ENCODE data around the gene STXBP2.

STXBP2 gene

GRCh38 chr19:7672522-7672921, 35.6 kb downstream of the STXBP2 start:
- DNase-seq (ENCODE audit: low read depth in 1 of 2, low spot score in 1 of 2) = no peak
- TF ChIP-seq JUND (IDR thresholded peaks at IDR 0.05; ENCODE audit: low read depth) = no peak
- in situ Hi-C loops (cut with HindIII; ENCODE audit: low pct_unique_long_range_greater_than_20kb, low sequenced_read_pairs) = no loop called here

GRCh38 chr19:7674010-7675005, 37.4 kb downstream of the STXBP2 start:
- TF ChIP-seq JUND (IDR thresholded peaks at IDR 0.05; ENCODE audit: low read depth) = no peak
- in situ Hi-C loops (cut with HindIII; ENCODE audit: low pct_unique_long_range_greater_than_20kb, low sequenced_read_pairs) = no loop called here
- peak in 1 of 2 experiments; percentile 82 for DNase-seq (ENCODE audit: low read depth in 1 of 2, low spot score in 1 of 2)

GRCh38 chr19:7676376-7676775, 39.5 kb downstream of the STXBP2 start:
- in situ Hi-C loops (cut with HindIII; ENCODE audit: low pct_unique_long_range_greater_than_20kb, low sequenced_read_pairs) = no loop called here
- no peak for DNase-seq (ENCODE audit: low read depth in 1 of 2, low spot score in 1 of 2)
- TF ChIP-seq JUND (IDR thresholded peaks at IDR 0.05; ENCODE audit: low read depth) = no peak

- in situ Hi-C loops (cut with HindIII; ENCODE audit: low pct_unique_long_range_greater_than_20kb, low sequenced_read_pairs) = no loop called here
- TF ChIP-seq JUND (IDR thresholded peaks at IDR 0.05; ENCODE audit: low read depth) = no peak
- DNase-seq (ENCODE audit: low read depth in 1 of 2, low spot score in 1 of 2) = no peak
Observed at GRCh38 chr19:7676854-7677253, 39.9 kb downstream of the STXBP2 start, which contains the start of gene MCEMP1. TSS of gene MCEMP1 (plus strand) at chr19:7677090. CDS start at chr19:7677121, 31 bp downstream.

- in situ Hi-C loops (cut with HindIII; ENCODE audit: low pct_unique_long_range_greater_than_20kb, low sequenced_read_pairs) = no loop called here
- DNase-seq (ENCODE audit: low read depth in 1 of 2, low spot score in 1 of 2) = no peak
- TF ChIP-seq JUND (IDR thresholded peaks at IDR 0.05; ENCODE audit: low read depth) = no peak
Observed at GRCh38 chr19:7677669-7678311, 40.9 kb downstream of the STXBP2 start.

DNA sequence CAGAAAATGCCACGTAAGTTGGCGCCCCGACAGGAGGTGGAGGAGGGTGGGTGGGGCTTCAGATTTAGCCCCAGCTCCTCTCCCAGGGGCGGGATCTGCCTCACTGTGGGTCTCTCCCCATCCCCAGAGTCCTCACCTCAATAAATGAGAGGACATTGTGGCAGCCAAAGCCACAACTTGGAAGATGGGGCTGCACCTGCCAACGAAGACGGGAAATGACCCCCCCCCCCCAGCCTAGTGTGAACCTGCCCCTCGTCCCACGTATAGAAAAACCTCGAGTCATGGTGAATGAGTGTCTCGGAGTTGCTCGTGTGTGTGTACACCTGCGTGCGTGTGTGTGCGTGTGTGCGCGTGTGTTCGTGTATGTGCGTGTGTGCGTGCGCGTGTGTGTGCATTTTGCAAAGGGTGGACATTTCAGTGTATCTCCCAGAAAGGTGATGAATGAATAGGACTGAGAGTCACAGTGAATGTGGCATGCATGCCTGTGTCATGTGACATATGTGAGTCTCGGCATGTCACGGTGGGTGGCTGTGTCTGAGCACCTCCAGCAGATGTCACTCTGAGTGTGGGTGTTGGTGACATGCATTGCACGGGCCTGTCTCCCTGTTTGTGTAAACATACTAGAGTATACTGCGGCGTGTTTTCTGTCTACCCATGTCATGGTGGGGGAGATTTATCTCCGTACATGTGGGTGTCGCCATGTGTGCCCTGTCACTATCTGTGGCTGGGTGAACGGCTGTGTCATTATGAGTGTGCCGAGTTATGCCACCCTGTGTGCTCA, 42.3 kb downstream of the STXBP2 start:
- TF ChIP-seq JUND (IDR thresholded peaks at IDR 0.05; ENCODE audit: low read depth) = no peak
- peak; percentile 51 to 72 for DNase-seq (ENCODE audit: low read depth in 1 of 2, low spot score in 1 of 2)
- in situ Hi-C loops (cut with HindIII; ENCODE audit: low pct_unique_long_range_greater_than_20kb, low sequenced_read_pairs) = no loop called here

- in situ Hi-C loops (cut with HindIII; ENCODE audit: low pct_unique_long_range_greater_than_20kb, low sequenced_read_pairs) = no loop called here
- no peak for TF ChIP-seq JUND (IDR thresholded peaks at IDR 0.05; ENCODE audit: low read depth)
- DNase-seq (ENCODE audit: low read depth in 1 of 2, low spot score in 1 of 2) = no peak
Observed at GRCh38 chr19:7679771-7680605, 43.1 kb downstream of the STXBP2 start.

GRCh38 chr19:7680606-7681339, 43.9 kb downstream of the STXBP2 start, which contains the start of gene TRAPPC5:
TSS of gene TRAPPC5 (plus strand) at chr19:7680833. CDS start at chr19:7682254, 1,421 bp downstream.
- DNase-seq (ENCODE audit: low read depth in 1 of 2, low spot score in 1 of 2) = peak; percentile 72 to 79
- no peak for TF ChIP-seq JUND (IDR thresholded peaks at IDR 0.05; ENCODE audit: low read depth)
- in situ Hi-C loops (cut with HindIII; ENCODE audit: low pct_unique_long_range_greater_than_20kb, low sequenced_read_pairs) = no loop called here

DNA sequence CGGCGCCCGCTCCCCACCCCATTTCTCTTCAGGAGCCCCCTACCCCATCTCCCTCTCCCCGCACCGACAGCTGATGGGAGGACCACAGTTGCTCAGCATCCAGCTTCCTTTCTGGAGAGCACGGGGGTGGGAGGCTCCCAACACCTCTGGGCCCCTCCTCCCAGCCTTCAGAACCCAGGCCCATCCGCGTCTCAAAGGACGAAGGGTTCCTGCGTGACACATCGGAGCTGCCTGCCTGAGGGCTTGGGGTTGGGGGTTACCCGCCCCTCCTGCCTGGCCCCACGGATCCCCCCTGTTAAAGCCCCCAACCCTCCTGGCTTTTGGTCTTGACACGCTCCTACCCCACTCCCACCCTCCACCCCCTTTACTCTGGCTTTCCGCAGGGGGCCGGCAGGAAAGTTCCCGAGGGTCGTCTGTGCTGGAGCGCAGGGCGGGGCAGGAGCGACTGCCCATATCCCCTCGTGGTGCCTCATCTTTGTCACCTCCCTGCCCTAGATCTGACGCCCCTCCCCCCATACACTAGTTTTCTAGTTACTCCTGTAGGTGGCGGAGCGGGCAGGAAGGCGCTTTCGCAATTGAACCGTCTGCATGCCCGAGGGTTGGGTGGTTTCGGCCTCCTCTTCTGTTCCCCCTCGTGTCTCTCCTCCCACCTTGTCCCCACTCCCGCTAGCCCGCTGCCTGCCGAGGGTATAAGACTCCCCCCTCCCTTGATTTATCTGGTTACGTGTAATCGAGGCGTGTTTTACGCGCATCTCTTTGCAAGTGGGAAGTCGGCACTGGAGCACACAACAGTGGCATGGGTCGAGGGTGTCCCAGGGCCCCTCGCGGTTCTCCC, 44.6 kb downstream of the STXBP2 start:
- peak; percentile 78 to 81 for DNase-seq (ENCODE audit: low read depth in 1 of 2, low spot score in 1 of 2)
- in situ Hi-C loops (cut with HindIII; ENCODE audit: low pct_unique_long_range_greater_than_20kb, low sequenced_read_pairs) = no loop called here

DNA sequence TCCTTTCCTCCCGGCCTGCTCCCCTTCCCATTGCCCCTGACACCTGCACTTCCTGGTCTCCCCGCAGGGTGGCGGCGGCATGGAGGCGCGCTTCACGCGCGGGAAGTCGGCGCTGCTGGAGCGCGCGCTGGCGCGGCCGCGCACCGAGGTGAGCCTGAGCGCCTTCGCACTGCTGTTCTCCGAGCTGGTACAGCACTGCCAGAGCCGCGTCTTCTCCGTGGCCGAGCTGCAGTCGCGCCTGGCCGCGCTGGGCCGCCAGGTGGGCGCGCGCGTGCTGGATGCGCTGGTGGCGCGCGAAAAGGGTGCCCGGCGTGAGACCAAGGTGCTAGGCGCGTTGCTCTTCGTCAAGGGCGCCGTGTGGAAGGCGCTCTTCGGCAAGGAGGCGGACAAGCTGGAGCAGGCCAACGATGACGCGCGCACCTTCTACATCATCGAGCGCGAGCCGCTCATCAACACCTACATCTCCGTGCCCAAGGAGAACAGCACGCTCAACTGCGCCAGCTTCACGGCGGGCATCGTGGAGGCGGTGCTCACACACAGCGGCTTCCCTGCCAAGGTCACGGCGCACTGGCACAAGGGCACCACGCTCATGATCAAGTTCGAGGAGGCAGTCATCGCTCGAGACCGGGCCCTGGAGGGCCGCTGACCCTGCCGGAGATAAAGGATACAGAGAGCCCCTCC, 45.4 kb downstream of the STXBP2 start:
- in situ Hi-C loops (cut with HindIII; ENCODE audit: low pct_unique_long_range_greater_than_20kb, low sequenced_read_pairs) = no loop called here
- TF ChIP-seq JUND (IDR thresholded peaks at IDR 0.05; ENCODE audit: low read depth) = no peak
- no peak for DNase-seq (ENCODE audit: low read depth in 1 of 2, low spot score in 1 of 2)

More for the DNA sequence above, 44.6 kb downstream of the STXBP2 start:
- TF ChIP-seq JUND (IDR thresholded peaks at IDR 0.05; ENCODE audit: low read depth) = no peak

Data from T47D (cell line).